HG03135 (cell line): Measurements from ENCODE around the gene OR2T12.
A peak's percentile ranks its signal among the peaks of the same experiment; 100 is the strongest.
"Not testable (repeated sequence)": the region's sequence is repeated elsewhere in the genome, so short reads cannot be mapped to it uniquely, and the experiment has no call there.

Source experiments
- ATAC-seq: cut with Tn5 transposase; IDR thresholded peaks from one replicate; pipeline ENCODE4 v1.9.1; 2021; ENCODE audit warnings: mild to moderate bottlenecking, moderate library complexity; ENCODE audit not compliant: unreplicated experiment

OR2T12 gene, protein sequence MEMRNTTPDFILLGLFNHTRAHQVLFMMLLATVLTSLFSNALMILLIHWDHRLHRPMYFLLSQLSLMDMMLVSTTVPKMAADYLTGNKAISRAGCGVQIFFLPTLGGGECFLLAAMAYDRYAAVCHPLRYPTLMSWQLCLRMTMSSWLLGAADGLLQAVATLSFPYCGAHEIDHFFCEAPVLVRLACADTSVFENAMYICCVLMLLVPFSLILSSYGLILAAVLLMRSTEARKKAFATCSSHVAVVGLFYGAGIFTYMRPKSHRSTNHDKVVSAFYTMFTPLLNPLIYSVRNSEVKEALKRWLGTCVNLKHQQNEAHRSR

DNA sequence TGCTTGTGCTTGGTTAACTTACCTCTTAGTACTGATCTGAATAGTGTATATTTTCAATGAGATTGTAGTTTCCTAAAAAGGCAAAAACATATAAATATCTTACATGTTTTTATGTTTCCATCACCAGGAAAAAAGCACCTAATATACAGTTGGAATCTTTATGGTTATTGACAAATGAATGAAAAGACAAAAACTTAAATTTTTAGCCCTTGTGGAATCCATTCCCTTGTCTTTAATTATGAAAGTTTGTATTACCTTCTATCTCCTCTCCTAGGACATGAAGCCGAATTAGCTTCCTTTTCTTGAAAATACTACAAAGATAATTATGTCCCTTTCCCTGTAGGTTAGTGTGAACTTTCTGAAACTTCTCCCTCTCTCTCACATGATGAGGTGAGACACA lies at the start of gene OR2T12:
Gene OR2T12 (minus strand): TSS at position 101 of the 400 bp plus-strand sequence. CDS start 7,846 bp downstream, outside the sequence.
- no peak for ATAC-seq

DNA sequence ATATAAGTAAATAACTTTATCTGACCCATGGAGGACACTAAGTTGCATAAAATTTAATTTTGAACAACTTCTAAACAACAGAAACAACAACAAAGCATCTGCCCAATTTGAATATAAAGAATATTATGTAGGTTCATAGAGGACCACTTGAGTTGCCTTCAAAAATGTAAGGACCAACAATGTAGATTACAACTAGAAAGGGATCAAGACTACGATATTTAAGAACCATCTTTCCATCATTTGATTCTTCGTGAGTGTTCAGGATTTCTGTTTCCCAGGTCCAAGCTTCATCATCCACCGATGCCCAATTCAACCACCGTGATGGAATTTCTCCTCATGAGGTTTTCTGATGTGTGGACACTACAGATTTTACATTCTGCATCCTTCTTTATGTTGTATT lies 45.3 kb upstream of the OR2T12 start, which contains the start of gene OR14C36:
Gene OR14C36 (plus strand): TSS at position 301 of the 400 bp plus-strand sequence. CDS start 0 bp downstream, at position 301.
- ATAC-seq, result no peak

DNA sequence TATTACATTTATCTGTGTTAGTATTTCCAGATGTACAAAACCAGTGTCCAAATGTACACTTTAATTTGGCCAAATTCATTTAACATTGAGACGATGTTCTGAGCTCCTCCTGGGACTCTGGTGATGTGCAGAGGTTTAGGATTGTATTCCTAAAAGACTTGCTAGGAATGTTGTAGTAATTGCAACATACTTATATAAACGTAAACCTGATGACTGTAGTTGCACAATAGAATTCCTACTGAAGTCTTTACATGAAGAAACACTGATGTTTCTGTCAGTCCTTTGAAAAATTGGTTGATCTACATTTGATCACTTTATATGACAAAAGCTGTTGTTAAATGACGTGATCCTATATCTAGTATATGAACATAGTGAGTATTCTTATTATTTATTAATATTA lies 40.2 kb upstream of the OR2T12 start:
- ATAC-seq, result no peak

DNA sequence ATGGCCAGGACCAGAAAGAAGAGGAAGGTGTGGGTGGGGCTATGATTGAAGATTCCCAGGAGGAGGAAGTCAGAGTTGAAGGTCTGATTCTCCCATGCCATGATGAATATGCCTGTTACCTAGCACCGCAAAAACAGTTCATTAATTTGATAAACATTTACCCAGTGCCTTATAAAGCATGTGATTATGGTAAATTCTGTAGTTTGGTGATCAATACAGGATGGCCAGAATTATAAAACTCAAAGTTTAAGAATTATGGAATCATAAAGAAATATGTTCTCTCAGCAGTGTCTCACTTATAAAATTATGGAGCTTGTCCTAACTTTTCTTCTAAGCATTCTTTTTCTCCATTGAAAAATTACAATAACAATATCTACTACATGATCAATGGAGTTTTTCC lies 21.2 kb upstream of the OR2T12 start, which contains the start of gene OR2M7:
Gene OR2M7 (minus strand): TSS at position 101 of the 400 bp plus-strand sequence. CDS start 0 bp downstream, at position 101.
- no peak for ATAC-seq

DNA sequence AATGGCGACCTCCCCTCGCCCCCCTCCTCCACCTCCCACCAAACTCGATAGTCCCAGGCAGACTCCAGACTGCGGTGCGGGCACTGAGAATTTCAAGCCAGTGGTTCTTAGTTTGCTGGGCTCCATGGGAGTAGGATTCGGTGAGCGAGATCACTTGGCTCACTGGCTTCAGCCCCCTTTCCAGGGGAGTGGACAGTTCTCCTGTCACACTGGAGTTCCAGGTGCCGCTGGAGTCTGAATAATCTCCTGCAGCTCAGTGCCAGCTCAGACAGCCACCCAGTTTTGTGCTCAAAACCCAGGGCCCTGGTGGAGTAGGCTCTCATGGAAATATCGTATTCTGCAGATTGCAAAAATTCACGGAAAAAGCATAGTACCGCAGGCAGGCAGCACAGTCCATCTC lies 13.6 kb upstream of the OR2T12 start:
- no peak for ATAC-seq

DNA sequence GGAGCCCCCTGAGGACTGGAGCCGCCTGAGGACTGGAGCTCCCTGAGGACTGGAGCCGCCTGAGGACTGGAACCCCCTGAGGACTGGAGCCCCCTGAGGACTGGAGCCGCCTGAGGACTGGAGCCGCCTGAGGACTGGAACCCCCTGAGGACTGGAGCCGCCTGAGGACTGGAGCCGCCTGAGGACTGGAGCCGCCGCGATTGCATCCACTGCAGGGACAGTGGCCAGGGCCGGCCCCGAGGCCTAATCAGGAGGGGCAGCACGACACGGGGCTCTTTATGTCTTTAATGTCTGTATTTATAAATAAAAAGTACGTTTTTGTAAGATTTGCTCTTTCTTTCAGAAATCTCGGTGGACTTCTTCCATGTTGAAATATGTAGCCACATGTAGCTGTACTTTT lies 3.5 kb upstream of the OR2T12 start:
- not testable (repeated sequence) for ATAC-seq

DNA sequence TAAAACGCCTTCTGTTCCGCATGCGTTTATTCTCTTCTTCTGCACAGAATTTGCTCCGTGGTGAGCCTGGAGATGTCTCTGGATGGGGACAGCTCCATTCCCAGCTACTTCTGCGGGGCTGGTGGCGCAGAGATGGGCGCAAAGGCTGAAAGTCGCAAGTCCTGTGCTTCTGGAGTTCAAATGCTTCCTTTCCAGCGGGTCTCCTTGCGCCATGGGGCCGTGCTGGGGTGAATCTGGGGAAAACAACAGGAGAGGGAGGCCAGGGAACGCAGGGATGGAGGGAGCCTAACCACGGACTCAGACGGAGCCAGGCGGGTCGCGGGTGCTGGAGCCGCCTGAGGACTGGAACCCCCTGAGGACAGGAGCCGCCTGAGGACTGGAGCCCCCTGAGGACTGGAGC lies 2.9 kb upstream of the OR2T12 start:
- ATAC-seq, result no peak

DNA sequence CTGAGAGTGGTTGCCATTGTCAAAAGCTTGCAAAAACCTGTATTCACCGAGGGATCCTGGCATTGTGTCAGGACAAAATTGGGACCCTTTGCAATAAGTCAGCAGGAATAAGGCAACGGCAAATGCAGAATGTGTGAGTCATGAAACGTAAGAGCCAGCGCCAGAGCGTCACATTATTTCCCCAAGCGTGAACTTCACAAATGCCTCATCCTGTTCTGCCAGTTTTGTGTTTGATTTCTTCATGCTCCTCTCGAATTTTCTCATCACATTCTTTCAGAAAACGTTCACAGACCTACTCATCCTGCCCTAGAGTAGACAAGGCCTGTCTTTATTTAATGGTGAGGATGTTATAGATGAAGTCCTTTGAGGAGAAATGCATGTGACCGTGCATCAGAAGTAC lies 2.4 kb upstream of the OR2T12 start:
- ATAC-seq, result not testable (repeated sequence)

DNA sequence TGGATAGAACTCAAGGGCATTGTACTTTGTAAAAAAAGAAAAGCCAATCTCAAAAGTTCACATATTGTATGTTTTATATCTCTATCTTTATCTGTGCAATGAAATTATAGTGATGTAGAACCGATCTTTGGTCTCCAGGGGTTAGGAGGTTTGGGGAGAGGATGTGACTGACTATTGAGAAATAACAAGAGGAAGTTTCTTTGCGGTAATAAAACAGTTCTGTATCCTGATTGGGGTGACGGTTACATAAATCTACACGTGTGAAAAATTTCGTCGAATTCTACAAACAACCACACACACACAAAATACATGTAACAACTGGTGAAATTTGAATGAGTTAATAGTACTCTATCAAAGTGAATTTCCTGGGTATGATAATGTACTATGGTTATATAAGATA lies 14.8 kb downstream of the OR2T12 start:
- ATAC-seq, result no peak

DNA sequence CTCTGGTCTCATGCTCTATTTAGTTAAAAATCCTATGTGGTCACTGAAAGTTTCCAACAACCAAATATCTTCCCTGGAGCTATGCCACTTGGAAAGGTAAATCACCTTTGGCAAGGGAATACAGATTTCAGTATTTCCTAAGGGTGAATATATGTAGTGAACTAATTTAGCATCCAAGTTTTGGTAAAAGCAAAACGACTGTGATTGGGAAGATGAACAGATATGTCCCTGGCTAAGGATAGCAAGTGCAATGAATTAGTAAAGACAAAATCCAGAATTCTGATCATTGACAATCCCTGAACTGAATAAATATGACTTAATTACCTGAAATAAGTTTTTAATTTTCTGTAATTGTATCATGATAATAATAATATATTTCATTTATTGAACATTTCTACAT lies 25.3 kb downstream of the OR2T12 start, which contains the start of gene OR2T33:
Gene OR2T33 (minus strand): TSS at position 101 of the 400 bp plus-strand sequence. CDS start 4,162 bp downstream, outside the sequence.
- no peak for ATAC-seq

DNA sequence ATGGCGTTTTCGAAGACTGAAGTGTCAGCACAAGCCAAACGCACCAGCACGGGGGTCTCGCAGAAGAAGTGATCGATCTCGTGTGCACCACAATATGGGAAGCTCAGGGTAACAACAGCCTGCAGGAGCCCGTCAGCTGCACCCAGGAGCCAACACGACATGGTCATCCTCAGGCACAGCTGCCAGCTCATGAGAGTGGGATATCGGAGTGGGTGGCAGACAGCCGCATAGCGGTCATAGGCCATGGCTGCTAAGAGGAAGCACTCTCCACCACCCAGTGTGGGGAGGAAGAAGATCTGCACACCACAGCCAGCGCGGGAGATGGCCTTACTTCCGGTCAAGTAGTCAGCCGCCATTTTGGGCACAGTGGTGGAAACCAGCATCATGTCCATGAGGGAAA lies 30.0 kb downstream of the OR2T12 start:
- ATAC-seq, result not testable (repeated sequence)

DNA sequence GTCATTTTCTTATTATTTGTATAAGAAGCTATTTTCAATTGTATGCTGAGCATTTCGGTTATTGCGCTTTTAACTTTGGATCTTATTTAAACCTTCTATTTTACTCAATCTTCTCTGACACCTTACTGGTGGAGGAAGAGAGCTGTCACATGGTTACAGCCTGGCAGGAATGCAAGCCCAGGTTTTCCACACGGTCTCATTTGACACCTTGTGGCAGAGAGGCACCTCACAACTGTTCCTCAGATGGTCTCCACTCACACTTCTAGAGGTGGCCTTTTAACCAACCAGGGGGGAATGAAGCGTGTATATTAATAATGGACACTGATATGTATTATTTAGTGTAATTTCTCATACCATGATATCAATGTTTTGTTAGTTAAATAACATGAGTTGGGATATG lies 35.0 kb downstream of the OR2T12 start:
- ATAC-seq, result no peak

DNA sequence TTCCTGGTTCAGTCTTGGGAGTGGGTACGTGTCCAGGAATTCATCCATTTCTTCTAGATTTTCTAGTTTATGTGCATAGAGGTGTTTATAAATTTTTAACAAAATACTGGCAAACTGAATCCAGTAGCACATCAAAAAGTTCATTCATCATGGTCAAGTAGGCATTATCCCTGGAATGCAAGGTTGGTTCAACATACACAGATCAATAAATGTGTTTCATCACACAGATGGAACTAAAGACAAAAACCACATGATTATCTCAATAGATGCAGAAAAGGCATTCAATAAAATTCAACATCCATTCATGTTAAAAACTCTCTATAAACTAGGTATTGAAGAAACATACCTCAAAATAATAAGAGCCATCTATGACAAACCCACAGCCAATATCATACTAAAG lies 43.9 kb downstream of the OR2T12 start:
- not testable (repeated sequence) for ATAC-seq

DNA sequence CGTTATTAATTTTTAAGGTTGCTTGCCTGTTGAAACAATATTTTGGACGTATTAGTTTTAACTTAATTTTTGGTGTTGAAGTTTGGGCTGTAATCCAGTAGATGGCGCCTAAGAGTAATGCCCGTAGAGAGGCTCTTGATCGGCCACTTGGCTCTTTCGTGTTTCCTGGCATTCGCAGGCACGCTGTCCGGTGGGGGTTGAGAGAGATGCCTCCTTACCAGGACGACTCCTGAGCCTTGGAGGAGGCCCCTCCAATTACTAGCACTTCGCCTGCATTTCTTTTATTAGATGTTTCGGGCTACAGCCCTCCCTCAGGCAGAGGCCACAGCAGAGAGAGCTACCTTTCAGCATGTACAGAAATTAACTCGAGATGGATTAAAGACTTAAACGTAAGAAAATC lies 60.0 kb downstream of the OR2T12 start:
- peak; percentile 82 for ATAC-seq
